HG02943 (cell line): ENCODE data around the gene PLEKHM1.
"Not testable (repeated sequence)": the region's sequence is repeated elsewhere in the genome, so short reads cannot be mapped to it uniquely, and the experiment has no call there.

Experiments
- ATAC-seq: cut with Tn5 transposase; IDR thresholded peaks from one replicate; pipeline ENCODE4 v1.9.1; 2021; ENCODE audit warnings: mild to moderate bottlenecking, low read depth, moderate library complexity; ENCODE audit not compliant: unreplicated experiment

PLEKHM1 gene

DNA sequence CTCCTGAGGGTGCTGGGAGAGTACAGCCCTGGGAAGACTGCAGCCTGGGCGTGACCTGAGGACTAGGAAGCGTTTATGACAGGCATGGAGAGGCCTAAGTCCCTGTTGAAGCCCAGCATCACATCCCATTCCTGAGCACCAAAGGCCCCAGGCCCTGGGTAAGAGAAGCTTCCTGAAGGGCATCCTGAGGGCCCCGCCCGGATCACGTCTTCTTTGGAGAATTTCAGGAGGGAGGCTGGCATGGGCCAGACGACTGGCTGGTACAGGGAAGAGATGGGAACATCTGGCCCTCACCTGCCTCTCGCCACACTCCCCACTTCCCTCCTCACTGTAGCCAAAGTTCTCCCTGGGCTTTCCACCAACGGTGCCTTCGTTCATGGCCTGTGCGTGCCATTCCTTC lies 46.2 kb downstream of the PLEKHM1 start:
- not testable (repeated sequence) for ATAC-seq

DNA sequence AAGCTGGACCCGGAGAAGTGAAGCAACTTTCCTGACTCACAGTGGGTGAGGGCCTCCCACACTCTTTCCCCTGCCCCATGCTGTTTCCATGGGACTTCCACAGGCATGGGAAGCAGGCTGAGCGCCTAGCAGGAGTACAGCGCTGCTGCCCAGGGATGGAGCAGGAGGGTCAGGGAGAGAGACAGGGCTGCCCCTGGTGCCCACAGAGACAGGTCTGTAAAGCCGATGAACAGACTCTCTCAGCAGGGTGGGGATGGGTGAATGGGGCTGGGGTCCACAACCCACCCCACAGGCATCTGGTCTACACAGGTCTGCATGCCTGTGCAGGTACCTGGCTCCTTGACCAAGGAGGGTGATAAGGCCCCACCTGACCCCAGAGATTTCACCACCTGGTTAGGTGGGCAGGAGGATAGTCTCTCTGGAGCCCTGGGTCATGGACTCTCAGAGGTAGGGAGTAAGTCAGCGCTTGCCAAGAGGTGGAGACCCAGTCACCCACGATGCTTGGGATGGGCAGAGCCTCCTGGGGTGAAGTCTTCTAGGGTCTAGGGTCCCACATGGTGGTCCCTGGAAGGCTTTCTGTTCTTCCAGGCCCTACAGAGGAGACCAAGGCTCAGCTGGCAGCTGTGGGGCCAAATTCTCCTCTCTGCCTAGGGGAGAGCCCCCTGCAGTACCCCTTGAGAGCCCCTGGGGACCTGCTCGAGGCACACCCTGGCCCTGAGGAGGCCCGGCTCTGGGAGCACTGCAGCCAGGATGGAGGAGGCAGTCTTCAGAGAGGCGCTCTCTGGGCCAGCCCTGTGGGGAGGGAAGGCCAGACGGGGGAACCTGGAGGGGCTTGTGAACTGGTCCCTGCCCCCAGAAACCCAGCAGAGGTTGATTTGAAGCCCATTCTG lies 46.9 kb downstream of the PLEKHM1 start:
- ATAC-seq, result not testable (repeated sequence)

DNA sequence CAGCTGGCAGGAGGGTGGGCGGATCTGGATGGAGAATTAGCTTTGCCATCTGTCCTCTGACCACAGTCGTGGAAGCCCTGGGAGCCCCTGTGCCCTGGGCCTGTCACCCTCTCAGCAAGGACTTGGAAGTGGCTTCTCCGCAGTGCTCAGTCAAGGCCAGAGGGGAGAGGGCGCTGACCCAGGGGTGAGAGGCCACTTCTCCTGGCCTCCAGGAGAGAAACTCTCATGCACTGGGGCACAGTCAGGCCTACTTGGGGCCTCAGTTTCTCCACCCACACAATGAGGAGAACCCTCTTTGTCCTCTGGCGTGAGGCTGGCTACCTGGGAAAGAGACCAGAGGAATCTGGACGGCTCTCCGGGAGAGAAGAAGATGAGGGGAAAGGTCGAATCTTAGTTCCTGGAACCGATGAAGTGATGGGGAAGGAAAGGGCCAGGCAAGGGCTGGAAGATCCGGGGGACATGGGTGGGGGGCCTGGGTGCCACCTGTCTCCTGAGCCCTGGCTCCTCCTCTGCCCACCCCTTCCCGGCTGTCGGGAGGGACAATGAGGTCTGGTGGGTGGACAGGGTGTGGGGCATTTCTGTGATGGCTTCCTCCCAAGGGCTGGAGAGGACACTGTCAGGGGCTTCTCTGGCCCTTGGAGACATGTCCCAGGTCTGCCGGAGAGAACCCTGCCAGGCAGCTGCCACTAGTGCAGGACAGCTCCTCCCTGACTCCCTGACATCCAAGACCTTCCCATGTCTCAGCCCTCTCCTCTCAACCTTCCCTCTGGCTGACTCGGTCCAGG lies 48.8 kb downstream of the PLEKHM1 start:
- ATAC-seq, result no peak

DNA sequence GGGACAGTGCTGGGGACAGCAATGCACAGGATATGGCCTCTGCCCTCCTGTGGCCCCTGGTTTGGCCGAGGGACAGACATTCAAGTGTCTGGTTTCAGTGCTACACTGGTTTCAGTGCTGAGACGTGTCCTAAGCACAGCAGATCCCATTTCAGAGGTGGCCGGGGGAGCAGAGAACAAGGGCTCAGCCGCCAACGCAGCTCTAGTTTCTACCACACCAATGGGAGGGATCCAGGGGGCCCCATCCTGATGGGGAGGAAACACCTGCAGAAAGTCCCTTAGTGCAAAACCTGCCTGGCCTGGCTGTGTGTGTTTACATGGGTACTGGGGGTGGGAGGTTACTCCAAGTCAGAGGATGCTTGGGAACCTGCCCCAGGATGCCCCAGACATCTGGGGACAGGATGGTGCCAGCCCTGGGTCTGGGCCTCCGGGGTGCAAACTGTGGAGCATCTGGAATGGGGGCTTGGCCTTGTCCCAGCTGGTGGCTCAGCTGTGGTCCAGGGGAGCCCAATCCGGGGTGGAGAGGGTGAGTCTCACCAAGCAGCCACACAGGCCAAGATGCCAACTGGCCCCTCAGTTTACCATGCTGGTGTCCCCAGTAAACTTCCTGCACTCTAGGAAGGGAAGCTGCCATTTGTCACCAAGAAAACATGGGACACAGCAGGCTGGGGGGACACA lies 49.5 kb downstream of the PLEKHM1 start:
- ATAC-seq, result not testable (repeated sequence)

DNA sequence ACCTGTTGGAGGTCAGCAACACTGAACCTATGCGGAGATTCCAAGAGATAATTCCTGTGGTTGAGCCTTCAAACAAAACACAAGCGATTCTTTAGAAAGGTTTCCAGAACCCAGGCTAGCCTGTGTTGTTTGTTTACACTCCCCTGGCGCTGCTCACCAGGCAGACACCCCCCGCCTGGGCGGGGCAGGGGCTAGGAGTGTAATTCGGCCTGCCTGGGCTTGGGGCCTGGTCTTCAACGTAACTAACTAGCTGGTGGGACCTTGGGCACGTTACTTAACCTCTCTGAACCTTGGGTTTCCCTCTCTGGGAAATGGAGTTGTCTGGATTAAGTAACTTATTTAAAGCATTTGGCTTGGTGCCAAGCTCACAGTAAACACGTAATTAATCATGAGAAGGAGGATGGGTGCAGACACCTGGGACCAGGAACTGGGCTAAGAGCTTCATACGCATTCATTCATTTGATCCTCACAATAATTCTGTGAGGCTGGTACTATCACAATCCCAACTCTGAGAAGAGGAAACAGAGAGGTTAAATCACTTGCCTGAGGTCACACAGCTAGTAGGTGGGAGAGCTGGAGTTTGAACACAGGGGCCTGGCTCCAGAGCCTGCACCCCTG lies 50.3 kb downstream of the PLEKHM1 start:
- ATAC-seq, result no peak

DNA sequence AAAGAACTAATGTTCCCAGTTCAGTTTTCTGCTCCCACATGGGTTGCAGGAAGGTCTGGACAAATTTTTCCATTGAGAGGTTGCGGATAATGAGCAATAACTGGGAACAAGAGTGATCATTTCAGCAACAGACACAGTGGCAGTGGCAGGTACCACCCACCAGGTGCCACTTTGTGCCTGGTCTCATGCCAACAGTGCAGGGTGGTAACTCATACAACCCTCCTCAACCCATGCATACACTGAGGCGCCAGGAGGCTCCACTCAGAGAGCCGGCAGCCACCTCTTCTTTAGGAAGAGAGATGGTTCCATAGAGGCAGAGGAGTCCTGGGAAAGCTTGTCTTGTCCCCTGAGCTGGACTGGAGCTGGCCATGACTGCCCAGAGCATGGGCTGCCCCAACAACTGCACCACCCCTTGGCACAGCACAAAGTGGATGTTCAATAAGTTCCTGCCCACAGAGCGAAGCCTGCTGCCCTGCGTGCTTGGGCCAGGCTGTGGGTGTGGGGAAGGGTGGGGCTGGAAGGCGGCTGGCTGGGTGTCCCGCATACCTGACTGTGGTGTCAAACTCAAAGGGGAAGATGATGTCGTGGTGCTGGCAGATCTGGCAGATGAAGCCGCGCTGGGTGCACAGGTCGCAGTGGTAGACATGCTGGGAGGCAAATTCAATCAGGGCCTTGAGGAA lies 51.5 kb downstream of the PLEKHM1 start:
- ATAC-seq, result no peak

DNA sequence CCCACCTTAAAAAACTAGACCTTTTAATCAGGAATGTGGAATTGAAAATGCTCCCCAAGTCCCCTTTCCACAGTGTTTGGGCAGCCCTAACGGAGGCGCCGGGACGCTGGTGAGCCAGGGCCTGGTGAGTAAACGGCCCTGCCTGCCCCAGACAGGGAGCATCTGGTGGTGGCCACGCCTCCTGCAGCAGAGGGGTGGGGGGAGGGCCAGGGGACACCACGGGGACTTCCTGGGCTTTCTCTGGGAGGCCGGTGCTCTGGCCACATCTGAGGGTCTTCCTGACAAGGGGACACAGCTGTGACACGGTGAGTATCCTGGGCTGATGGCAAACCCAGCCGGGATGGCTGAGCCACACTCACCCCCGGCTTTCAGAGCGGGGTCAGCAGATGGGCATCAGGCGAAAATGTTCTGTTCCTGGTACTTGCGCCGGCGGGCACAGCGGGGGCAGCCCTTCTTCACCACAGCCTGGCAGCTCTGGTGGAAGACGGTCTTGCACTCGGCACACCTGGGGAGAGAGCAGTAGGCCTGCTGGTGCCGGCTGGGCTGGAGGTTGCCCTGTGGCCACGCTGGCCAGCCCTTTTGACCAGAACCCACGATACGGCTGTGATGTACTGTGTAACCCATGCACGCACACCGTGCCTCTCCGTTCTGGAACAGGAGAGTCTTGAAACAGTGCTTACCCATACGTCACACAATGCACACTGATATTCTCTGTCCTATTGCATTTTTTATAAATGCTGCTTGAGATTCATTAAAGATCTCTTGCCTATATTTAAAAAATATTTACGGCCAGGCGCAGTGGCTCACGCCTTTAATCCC lies 52.8 kb downstream of the PLEKHM1 start:
- no peak for ATAC-seq

DNA sequence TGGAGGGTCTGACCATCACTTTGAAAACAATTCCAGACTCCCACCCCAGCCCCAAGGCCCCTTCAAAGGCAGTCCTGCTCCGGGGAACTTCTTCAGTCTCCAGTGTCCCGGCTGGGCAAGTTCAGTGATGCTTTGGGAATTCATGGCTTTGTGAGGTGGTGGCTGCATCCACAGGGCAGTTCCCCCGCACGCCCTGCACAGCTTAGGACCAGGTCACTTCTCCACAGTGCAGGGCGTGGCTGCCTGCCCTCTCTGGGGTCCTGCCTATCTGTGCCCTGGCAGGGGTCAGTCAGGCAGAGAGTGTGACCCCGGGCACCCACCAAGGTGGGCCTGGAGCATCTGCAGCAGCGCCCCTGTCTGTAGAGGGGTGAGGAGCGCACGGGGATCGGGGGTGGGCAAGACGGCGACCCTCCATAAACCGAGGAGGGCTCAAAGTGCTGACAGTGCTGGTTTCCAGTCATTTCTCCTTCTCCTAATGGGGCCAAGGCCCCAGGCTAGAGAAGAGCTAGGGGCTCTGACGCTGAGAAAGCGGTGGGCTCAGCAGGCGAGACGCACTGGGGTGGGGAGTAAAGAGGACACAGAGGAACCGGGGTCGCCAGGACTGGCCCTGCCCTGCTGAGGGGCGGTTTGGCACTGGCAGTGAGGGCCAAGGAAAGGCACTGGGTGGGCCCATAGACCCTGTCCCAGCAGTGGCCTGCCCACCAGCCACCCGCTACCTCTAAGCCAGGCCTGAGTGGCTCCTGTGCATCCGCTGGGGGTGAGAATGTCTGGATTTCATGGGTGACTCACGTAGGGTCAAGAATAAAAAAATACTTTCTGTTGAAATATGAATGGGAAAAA lies 53.7 kb downstream of the PLEKHM1 start:
- no peak for ATAC-seq

DNA sequence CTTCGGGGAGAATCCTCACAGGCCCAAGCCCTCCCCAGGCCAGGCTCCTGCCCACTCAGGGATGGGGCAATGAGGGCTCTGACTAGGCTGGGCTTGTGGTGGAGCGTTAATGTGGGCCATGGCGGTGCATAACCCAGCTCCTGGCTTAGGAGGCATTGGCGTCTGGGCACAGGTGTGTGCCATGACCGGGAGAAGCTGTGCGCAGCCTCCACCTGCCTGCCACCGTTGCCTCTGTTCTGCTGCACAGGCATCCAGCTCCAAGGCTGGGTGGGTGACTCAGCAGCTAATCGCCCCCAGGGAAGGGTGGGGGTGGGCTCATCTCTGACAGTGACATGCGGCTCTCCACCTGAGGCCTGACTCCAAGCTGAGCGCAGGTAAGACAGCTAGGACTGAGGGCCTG lies 54.4 kb downstream of the PLEKHM1 start:
- no peak for ATAC-seq

DNA sequence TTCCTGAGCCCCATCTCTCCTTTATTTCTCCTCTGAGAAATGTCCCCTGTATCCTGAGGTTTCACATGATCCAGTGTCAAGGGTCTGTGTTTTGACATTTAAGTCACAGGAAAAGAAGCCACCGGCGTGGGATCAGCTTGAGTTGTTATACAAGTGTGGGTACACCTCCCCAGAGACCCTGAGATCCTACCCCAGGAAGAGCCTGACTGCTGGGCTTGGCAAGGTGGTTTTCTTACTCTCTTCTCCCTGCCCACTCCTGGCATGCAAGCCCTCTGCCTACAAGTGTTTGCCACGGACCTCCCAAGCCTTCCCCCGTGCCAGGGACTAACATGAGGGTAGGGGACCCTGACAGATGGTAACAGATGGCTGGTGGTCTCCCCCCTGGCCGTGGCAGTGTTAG lies 55.0 kb downstream of the PLEKHM1 start:
- no peak for ATAC-seq

DNA sequence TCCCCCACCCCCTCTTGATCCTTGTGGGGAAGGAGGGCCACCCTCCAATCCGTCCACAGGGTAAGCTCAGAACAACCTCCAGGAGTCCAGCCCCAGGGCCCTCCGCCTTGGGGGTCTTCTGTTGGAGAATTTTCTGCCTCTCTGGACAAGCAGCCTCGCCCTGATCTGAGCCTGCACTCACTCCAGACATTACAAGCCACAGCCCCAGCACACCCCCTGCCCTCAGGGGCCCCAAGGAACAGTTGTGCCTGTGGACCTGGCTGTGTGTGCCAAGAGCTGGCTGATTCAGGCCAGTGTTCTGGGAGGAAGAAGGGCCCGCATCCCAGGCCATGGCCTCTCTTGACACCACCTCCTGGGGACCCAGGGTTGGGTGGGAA lies 57.4 kb downstream of the PLEKHM1 start:
- ATAC-seq, result no peak

DNA sequence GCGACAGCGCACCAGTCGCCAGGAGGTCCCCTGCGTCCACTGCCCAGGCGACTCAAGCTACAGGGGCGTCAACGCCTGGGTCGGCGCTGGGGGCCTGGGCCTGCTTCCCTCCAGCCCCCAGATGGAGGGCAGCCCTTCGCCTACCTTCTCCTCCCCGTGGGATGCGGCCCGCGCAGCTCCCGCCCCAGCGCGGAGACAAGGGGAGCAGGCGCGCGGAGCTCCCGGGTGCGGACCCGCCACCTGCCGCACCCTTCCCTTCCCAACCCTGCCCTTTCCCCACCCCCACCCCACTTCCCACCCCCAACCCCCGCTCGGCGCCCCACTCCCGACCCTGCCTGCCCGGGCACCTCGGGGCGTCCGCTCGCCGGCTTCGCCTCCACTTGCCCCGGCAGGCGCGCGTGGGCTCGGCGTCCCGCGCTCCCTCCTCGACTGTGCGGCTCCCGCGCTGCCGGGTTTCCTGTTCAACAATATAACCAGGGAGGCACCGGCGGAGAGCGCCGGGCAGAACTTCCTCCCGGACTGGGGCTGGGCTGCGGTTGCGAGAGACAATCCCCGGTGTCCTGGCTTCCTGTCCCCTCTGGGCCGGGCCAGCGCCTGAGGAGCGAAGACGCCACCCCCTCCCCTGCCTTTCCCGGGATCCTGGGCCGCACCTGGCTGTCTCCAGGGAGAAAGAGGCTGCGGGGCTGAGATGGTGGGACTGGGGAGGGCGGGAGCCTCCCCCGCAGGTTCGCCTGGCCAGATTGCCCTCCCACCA lies 57.9 kb downstream of the PLEKHM1 start, which contains the start of gene ARHGAP27:
ARHGAP27 (minus strand) TSS at position 466 of the 754 bp plus-strand sequence. CDS start 2,591 bp downstream, outside the sequence.
- no peak for ATAC-seq

DNA sequence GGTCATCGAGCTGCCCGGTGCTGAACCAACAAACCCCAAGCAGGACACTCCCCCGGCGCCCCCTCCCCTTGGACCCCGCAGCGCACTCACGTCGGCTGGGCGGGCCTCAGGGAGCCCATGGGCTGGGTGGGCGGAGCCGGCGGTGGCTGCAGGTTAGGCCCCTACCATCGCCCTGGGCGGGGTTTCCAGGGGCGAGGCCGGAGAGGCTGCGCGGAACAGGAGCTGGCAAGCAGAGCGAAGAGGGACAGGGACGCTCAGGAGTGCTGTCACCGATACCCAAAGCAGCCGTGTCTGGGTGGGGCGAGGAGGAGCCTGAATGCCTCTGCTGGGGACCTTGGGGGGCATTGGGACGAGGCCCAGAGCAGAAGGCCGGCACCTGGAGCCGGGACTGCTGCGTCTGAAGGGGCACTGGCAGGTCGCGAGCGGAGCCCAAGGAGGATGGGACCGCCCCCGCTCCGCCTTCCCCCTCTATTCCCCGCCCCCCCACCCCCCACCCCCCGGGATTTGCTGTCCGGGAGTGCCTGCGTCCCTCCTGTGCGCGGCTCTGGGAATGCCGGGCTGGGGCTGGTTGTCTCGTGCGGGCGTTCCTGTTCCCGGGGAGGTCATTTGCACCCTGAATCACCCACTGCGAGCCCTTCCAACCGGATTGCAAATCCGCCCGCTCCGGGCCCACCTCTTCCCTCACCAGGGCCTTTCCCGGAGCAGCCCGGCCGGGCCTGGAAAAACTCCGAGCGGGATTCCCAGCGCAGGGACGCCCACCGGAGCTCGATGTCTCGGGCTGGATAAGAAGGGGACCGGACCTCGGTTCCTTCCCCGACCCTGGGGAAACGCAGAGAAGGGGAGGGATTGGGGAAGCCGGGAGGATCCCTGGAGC lies 58.8 kb downstream of the PLEKHM1 start:
- peak; percentile 50 for ATAC-seq

DNA sequence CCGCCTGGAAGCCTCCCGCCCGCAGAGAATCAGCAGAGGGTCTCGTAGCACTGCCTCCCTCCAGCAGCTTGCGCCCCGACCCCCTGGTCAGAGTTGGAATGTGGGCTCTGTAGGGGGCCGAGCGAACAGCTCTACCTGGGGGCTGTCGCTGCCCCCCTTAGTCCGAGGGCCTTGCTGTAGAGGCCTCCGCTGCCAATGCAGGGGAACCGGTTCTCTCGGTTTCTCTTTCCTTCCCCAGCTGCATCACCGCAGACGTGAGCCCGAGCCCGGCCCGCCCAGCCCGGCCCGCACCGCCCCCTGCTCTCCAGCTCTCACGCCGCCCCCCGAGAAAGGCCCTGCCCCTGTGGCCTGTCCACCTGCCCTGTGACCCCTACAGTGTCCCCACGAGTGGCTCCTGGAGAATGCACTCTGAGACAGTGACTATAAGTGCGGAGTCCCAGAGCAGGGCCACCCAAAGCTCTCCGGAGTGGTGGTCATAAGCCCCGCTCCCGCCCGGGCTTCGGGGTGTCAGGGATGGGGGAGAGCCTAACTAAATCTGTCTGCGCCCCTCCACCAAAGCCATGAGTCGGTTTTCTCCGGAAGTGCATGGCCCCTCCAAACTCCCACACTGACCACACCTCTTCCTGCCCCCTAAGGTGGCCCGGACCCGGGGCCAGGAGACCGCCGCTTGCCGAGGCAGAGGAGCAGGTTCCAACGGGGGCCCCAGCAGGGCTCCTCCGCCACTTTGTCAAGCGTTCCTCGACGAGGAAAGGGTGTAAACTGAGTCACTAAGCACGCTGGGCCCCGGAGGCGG lies 59.6 kb downstream of the PLEKHM1 start:
- peak; percentile 28 for ATAC-seq

DNA sequence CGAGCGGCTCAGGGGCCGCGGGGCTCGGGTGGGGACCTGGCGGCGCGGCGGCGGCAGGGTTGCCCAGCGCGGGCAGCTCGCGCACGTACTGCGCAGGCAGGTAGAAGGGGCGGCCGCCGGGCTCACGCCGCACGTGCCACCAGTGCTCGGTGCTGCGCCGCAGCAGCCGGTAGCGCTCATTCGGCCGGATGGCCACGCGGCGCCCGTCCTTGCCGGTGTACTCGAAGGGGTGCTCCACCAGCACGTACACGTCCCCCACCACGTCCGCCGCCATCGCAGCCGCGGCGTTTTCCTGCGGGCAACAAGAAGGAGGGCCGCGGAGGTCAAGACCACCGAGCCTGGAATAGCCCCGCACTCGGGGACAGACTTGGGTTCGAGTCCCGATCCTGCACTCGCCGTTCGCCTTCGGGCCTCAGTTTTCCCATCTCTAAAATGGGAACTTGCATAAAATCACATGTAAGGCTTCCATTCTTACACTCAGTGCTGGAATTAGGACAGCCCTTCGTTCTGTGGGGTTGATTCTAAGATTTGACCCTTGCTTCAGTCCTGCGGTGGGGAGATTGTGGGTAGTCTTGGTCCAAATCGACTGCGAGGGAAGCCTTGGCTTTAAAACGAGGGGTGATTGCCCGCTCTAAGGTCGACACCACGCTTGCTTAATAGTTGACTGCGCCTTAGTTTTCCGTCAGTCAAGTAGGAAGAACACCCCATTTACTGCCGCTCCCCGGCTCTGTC lies 60.3 kb downstream of the PLEKHM1 start:
- no peak for ATAC-seq
